ENCODE data around the gene TMPRSS15.

GRCh38 chr21:18265944-18266343, 137.6 kb downstream of the TMPRSS15 start:
- TF ChIP-seq CTCF (IDR thresholded peaks at IDR 0.05) (no peak), EP300 (IDR thresholded peaks at IDR 0.05) (no peak), POLR2A (IDR thresholded peaks at IDR 0.05) (no peak)
